GM12875 (cell line): ENCODE measurements around the gene PRKAR1B.

Experiments used
- H3K4me3 ChIP-seq: one replicate; pipeline ENCODE4 v1.5.1; 2011; ENCODE audit warnings: low read depth, low read length, control low read depth
- TF ChIP-seq, protein P1 (sequence below): IDR thresholded peaks from 2 replicates; pipeline ENCODE4 v1.5.1; 2011; ENCODE audit warnings: low read depth, mild to moderate bottlenecking, control low read depth, inconsistent platforms, low read length, moderate library complexity, borderline replicate concordance; ENCODE audit not compliant: insufficient read depth

The PRKAR1B gene

DNA sequence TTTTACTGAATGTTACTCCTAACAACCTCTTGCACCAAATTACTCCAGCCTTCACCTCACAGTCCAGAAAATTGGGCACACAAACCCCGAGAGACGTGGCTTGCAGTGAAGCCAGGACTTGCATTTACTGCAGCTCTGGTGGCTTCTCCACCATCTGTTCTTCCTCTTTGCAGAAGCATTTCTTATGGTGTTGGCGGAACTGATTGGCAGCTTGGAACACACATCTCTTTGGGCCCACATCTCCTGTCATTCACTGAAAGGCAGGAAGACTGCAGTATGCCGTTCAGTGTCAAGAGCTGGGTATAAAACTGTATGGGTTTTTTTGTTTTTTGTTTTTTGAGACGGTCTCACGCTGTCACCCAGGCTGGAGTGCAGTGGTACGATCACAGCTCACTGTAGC is 38.3 kb upstream of the PRKAR1B start:
- H3K4me3 ChIP-seq, result no peak overlapping the region
- TF ChIP-seq, protein P1, sequence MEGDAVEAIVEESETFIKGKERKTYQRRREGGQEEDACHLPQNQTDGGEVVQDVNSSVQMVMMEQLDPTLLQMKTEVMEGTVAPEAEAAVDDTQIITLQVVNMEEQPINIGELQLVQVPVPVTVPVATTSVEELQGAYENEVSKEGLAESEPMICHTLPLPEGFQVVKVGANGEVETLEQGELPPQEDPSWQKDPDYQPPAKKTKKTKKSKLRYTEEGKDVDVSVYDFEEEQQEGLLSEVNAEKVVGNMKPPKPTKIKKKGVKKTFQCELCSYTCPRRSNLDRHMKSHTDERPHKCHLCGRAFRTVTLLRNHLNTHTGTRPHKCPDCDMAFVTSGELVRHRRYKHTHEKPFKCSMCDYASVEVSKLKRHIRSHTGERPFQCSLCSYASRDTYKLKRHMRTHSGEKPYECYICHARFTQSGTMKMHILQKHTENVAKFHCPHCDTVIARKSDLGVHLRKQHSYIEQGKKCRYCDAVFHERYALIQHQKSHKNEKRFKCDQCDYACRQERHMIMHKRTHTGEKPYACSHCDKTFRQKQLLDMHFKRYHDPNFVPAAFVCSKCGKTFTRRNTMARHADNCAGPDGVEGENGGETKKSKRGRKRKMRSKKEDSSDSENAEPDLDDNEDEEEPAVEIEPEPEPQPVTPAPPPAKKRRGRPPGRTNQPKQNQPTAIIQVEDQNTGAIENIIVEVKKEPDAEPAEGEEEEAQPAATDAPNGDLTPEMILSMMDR, result no peak

DNA sequence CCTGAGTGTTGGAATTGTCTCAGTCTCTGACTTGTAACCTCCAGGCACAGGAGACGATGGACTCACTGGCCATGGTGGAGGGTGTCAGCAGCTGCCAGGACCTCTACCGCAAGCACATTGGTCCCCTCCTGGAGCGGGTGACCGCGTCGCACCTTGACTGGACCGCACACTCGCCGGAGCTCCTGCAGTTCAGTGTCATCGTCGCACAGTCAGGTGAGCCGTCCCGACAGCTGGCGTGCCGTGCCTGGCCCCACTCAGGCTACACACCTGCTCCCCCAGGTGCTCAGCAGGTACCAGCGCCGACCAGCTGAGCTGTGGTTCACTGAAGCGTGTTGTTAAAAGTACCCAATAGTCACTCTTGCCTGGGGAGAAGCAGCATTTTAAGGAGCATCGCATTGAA is 36.7 kb upstream of the PRKAR1B start:
- H3K4me3 ChIP-seq, result no peak overlapping the region
- TF ChIP-seq, protein P1, result no peak

DNA sequence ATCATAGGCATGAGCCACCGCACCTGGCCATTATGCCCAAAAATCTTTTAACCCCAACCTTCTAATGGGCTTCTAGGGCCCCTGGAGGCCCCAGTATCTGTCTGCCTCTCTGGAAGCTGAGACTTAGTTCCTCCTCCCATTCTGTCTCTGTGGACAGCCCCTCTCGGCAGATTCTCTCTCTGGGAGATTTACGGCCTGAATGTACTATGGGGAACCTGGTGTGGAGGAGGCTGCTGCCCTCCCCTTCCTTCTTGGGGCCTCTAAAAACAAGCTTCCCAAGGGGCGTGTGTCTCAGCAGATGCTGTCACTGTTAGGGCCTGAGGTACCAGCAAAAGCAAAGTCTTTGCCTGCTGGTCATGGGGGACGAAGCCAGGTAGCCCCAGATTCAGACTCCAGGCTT is 35.8 kb upstream of the PRKAR1B start:
- H3K4me3 ChIP-seq, result no peak overlapping the region
- TF ChIP-seq, protein P1, result no peak

DNA sequence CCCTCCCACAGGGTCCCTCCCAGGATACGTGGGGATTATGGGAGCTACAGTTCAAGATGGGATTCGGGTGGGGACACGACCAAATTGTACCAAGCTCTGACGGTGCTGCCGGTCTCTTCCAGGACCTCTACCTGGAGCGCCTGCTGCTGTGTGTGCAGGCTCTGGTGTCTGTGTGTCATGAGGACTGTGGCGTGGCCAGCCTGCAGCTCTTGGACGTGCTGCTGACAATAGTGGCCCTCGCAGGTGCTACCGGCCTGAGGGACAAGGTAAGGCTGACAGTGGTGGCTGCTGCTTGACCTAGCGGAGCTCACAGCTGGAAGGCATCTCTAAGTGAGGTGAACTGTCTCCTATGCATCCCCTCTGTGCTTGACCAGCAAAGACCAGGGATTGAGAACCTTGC is 34.5 kb upstream of the PRKAR1B start:
- TF ChIP-seq, protein P1, result no peak
- no peak overlapping the region for H3K4me3 ChIP-seq

DNA sequence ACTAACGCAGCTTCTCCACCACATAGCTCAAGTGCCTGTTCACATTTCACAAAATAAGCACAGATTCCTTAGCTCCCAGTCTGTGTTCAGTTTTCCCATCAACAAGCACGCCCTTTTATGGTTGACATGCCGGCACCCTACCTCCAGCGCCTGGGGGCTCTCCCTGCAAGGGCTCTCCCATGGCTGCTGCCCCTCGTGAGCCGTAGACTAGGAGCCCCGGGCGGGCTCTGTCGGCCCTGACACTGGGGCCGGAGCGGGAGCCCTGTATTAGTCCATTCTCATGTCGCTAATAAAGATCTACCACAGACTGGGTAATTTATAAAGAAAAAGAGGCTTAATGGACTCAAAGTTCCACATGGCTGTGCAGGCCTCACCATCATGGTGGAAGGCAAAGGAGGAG is 34.0 kb upstream of the PRKAR1B start:
- H3K4me3 ChIP-seq, result no peak overlapping the region
- TF ChIP-seq, protein P1, result no peak

DNA sequence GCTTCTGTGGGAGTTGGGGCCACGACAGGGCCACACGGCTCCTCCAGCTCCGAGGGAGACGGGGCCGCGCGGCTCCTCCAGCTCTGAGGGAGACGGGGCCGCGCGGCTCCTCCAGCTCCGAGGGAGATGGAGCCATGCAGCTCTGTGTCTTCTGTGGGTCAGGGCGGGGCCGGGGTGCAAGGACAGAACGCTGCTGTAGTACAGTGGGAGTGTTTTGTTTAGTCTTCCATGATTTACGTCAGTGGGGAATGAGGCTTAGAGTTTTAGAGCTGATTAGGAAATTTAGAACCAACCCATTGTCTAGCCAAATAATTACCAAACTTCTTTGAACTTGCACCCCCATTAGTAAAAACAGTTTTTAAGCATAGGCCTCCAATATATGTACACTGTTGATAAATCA is 32.9 kb upstream of the PRKAR1B start:
- H3K4me3 ChIP-seq, result no peak overlapping the region
- TF ChIP-seq, protein P1, result no peak

DNA sequence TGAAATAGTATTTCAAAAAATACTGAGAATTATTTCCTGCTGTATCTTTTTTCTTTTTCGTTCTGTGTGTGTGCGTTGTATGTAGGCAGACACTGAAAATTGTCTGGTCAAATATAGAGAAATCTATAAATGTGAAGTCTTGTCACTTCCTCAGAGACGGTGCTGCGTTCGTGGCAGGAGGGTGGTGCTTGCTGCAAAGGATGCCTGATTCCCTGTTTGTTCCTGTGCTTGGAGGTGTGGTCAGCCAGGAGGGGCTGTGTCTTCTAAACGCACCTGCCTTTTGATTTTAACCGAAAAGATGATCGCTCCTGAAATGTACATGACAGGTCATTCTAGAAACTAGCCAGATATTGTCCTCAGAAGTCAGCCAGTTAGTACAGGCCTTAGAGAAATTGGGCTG is 32.5 kb upstream of the PRKAR1B start:
- no peak overlapping the region for H3K4me3 ChIP-seq
- TF ChIP-seq, protein P1, result no peak
